Omental fat pad (tissue), 4 donors: ENCODE results near the gene ANG. TPM values are rescaled to one million over a fixed set of nuclear protein-coding genes. Genes with fewer than 3 reads are reported as not detected.

Source experiments
- ATAC-seq: fragments of 150-250 bp; one replicate; pipeline ENCODE4 v1.9.1; 2016; ENCODE audit warnings: mild to moderate bottlenecking, moderate library complexity; ENCODE audit not compliant: low FRiP score
- DNase-seq: peaks from one replicate; pipeline ENCODE4 v3.0.0-alpha.2; 2019; ENCODE audit warnings: low spot score
- CTCF ChIP-seq, 3 donors: fragments of 450-650 bp; IDR thresholded peaks; one replicate each; pipeline ENCODE4 v1.5.1; 2016 to 2017; ENCODE audit warnings: antibody characterized with exemption in 3 of 3, mild to moderate bottlenecking in 3 of 3, moderate library complexity in 2 of 3
- total RNA-seq, 4 donors: library from RNA; depleted of rRNA; stranded (reverse); fragments of >200 nt; gene quantifications; one replicate each; pipeline ENCODE4 v1.1.0, GENCODE V29; 2016

The ANG gene
- total RNA-seq, 4 donors from 2014 or later, result 24.4 to 114 (median 45.6) TPM

GRCh38 chr14:20676072-20676471, 12.5 kb upstream of the ANG start:
- TF ChIP-seq CTCF (IDR thresholded peaks at IDR 0.05), result no peak
- DNase-seq, result no peak
- ATAC-seq, result no peak

GRCh38 chr14:20679907-20680306, 8.7 kb upstream of the ANG start:
- no peak for ATAC-seq
- no peak for TF ChIP-seq CTCF (IDR thresholded peaks at IDR 0.05)

GRCh38 chr14:20680363-20680762, 8.2 kb upstream of the ANG start:
- no peak for TF ChIP-seq CTCF (IDR thresholded peaks at IDR 0.05)
- no peak for DNase-seq
- ATAC-seq, result no peak

More at GRCh38 chr14:20679907-20680306, 8.7 kb upstream of the ANG start:
- no peak for DNase-seq

- no peak for TF ChIP-seq CTCF (IDR thresholded peaks at IDR 0.05)
- ATAC-seq, result no peak
- no peak for DNase-seq
Measured at GRCh38 chr14:20680843-20681347, 7.7 kb upstream of the ANG start.

- no peak for TF ChIP-seq CTCF (IDR thresholded peaks at IDR 0.05)
- ATAC-seq, result peak; percentile 49
- DNase-seq, result peak; percentile 65
Measured at GRCh38 chr14:20681348-20682126, 7.0 kb upstream of the ANG start.

- ATAC-seq, result no peak
- DNase-seq, result no peak
Measured at GRCh38 chr14:20682127-20682434, 6.5 kb upstream of the ANG start.

More at GRCh38 chr14:20682127-20682434, 6.5 kb upstream of the ANG start:
- no peak for TF ChIP-seq CTCF (IDR thresholded peaks at IDR 0.05)
